Left lobe of liver (tissue), 2 donors: ENCODE measurements around the gene KCNH2. TPM values are rescaled to one million over a fixed set of nuclear protein-coding genes. Genes with fewer than 3 reads are reported as not detected.
"Not testable (repeated sequence)": the region's sequence is repeated elsewhere in the genome, so short reads cannot be mapped to it uniquely, and the experiment has no call there.

Source experiments
- ATAC-seq: fragments of 200-7000 bp; cut with Tn5 transposase; one replicate; pipeline ENCODE4 v1.9.1; 2020; ENCODE audit warnings: mild to moderate bottlenecking, moderate library complexity
- DNase-seq: peaks from one replicate; pipeline ENCODE4 v3.0.0-alpha.2; 2020; ENCODE audit warnings: low spot score
- total RNA-seq: library from RNA; stranded (reverse); gene quantifications from one replicate; pipeline ENCODE4 v1.2.1, GENCODE V29; 2021
- donor health status: DM: no; HTN: no; CAD: no; lungs with moderate emphysema.
- donor health status: DM: no; HTN: yes; CAD: no.

Gene KCNH2
- total RNA-seq, 1 donor from 2014 or later: 0.28 TPM

- ATAC-seq: no peak
Measured at GRCh38 chr7:151012031-151012692, 34.0 kb upstream of the KCNH2 start.

GRCh38 chr7:151011616-151012015 lies 33.5 kb upstream of the KCNH2 start:
- ATAC-seq, DNase-seq: not testable (repeated sequence)

More at GRCh38 chr7:151012031-151012692, 34.0 kb upstream of the KCNH2 start:
- no peak for DNase-seq

DNA sequence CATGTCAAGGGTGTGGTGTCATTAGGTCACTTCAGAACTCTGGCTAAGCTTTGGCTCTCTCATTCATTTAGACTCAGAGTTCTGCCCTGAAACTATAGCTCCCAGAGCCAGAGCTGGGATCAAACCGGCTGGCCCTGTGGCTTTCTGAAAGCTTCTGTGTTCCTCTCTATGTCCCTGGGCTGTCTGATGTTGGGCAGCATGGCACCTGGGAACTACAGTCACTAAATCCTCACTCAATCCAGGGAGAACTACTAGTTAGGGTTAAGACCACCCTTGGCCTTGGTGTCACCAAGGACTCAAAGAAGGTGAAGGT lies 32.9 kb upstream of the KCNH2 start:
- no peak for ATAC-seq
- DNase-seq: no peak

DNA sequence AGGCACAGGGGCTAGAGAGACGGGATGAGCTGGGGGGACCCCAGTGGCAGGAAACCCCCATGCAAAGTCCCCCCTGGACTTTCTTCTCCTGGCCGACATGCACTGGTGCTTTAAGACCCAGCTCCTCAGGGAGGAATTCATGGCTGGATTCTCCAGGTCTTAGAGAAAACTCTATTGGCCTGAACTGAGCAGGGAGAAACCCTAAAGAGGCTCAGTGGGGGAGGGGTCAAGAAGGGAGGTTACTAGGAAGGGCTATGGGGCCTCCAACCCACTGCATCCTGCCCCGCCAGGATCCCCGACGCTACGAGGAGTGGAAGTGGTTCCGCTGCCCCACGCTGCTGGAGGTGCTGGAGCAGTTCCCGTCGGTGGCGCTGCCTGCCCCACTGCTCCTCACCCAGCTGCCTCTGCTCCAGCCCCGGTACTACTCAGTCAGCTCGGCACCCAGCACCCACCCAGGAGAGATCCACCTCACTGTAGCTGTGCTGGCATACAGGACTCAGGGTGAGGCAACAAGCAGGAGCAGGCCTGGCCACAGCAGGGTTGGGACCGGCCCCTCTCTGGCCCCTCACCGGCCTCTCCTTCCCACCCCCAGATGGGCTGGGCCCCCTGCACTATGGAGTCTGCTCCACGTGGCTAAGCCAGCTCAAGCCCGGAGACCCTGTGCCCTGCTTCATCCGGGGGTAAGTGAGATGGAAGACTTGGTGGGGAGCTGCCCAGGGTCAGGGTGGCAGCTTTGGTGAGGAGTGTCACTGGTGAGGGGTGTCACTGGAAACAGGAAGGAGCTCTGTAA lies 32.4 kb upstream of the KCNH2 start:
- DNase-seq: no peak
- ATAC-seq: no peak

GRCh38 chr7:151010037-151010306 lies 31.9 kb upstream of the KCNH2 start:
- no peak for DNase-seq
- ATAC-seq: no peak

GRCh38 chr7:151009327-151010036 lies 31.4 kb upstream of the KCNH2 start:
- DNase-seq: no peak
- ATAC-seq: no peak

- DNase-seq (peak; percentile 68), ATAC-seq (peak; percentile 64)
Measured at GRCh38 chr7:151008511-151009323, 30.6 kb upstream of the KCNH2 start.

- DNase-seq: no peak
- peak; percentile 58 for ATAC-seq
Measured at GRCh38 chr7:151008143-151008510, 30.0 kb upstream of the KCNH2 start.

DNA sequence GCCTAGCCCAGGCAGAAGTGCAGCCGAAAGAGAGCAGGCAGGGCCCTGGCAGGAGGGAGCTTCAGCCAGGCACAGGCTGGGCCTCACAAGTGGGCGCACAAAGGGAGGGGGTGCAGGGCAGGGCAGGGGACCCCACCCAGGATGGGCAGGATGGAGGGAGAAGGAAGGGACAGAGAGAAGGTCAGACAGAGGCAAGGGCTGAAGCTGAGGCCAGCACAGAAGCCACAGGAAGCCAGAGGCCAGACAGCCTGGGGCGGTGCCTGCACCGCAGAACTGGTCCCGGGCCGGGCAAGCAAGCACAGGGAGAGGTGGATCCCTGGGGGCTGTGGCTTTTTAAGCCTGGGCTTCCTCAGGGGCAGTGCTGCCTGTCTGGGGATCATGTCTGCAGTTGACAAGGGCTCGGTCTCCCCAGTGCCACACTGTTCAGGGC lies 29.4 kb upstream of the KCNH2 start:
- DNase-seq (no peak), ATAC-seq (peak; percentile 48)

- ATAC-seq (no peak), DNase-seq (no peak)
Measured at GRCh38 chr7:151006590-151007300, 28.6 kb upstream of the KCNH2 start.

DNA sequence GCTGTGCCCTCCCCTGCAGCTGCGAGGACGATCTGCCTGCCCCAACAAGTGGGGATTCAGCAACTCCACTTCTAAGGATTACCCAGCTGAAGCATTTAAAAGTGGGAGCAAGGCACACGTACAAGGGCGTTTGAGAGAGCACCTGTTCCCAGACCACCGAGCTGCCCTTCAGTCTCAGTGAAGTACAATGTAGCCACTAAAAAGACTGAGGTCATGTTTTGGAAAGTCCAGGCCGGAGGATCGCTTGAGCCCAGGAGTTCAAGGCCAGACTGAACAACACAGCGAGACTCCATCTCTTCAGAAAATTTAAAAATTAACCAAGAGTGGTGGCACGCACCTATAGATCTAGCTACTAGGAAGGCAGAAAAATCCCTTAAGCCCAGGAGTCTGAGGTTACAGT lies 27.4 kb upstream of the KCNH2 start:
- DNase-seq: no peak
- no peak for ATAC-seq

DNA sequence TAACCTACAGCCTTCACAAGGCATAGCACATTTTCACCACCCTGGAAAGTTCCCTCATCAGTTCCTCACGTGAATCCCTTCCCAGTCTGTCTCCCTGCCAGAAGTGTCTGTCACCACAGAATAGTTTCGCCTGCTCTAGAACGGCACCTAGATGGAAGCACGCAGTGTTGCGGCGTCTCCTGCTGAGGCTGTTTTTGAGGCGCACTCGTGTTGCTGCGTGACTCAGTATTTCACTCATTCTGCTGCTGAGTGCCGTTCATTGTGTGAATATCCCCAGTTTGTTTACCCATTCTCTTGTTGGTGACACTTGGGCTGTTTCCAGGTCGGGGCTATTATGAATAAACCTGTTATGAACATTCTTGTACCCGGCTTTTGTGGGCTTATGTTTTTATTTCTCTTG lies 25.5 kb upstream of the KCNH2 start:
- ATAC-seq (no peak), DNase-seq (no peak)

DNA sequence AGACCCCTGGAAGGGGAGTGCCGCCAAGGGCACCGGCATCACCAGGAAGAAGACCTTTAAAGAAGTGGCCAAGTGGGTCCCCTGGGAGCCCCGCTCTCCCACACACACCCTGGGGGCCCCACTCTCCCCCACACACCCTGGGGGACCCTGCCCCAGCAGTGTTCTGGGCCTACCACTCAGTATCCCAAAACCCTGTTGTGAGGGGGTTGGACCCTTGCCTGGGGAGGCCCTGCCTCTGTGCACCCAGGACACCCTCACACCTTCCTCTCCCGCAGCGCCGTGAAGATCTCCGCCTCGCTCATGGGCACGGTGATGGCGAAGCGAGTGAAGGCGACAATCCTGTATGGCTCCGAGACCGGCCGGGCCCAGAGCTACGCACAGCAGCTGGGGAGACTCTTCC lies 23.4 kb upstream of the KCNH2 start:
- ATAC-seq: no peak

GRCh38 chr7:151000897-151001495 lies 22.9 kb upstream of the KCNH2 start:
- DNase-seq (no peak), ATAC-seq (no peak)

More for the DNA sequence above, 23.4 kb upstream of the KCNH2 start:
- DNase-seq: no peak

GRCh38 chr7:150999497-151000230 lies 21.5 kb upstream of the KCNH2 start:
- ATAC-seq (no peak), DNase-seq (no peak)

DNA sequence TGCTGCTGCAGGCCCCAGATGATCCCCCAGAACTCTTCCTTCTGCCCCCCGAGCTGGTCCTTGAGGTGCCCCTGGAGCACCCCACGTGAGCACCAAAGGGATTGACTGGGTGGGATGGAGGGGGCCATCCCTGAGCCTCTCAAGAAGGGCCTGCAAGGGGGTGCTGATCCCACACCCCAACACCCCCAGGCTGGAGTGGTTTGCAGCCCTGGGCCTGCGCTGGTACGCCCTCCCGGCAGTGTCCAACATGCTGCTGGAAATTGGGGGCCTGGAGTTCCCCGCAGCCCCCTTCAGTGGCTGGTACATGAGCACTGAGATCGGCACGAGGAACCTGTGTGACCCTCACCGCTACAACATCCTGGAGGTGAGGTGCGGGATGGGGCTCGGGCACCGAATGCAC lies 20.9 kb upstream of the KCNH2 start:
- no peak for ATAC-seq
- DNase-seq: no peak

GRCh38 chr7:150998341-150998740 lies 20.2 kb upstream of the KCNH2 start:
- no peak for ATAC-seq
- no peak for DNase-seq

GRCh38 chr7:150997817-150998216 lies 19.7 kb upstream of the KCNH2 start:
- no peak for DNase-seq

DNA sequence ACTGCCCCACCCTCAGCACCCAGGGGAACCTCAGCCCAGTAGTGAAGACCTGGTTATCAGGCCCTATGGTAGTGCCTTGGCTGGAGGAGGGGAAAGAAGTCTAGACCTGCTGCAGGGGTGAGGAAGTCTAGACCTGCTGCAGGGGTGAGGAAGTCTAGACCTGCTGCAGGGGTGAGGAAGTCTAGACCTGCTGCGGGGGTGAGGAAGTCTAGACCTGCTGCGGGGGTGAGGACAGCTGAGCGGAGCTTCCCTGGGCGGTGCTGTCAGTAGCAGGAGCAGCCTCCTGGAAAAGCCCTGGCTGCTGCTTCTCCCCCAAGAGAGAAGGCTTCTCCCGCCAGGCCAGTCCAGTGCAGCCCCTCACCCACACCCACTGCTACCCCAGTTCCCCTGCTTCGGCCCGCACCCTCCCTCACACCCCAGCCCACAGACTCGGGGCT lies 19.0 kb upstream of the KCNH2 start:
- DNase-seq: no peak

More at GRCh38 chr7:150997817-150998216, 19.7 kb upstream of the KCNH2 start:
- no peak for ATAC-seq

More for the DNA sequence above, 19.0 kb upstream of the KCNH2 start:
- no peak for ATAC-seq
